T-helper 9 cell (primary cell): Measurements from ENCODE around the gene SLC16A2.

ENCODE experiments used
- DNase-seq: peaks from one replicate; pipeline ENCODE4 v3.0.0-alpha.2; 2020

Gene SLC16A2

GRCh38 chrX:74545880-74546523, 124.7 kb downstream of the SLC16A2 start:
- no peak for DNase-seq

- DNase-seq, result no peak
These were observed 125.7 kb downstream of the SLC16A2 start for GRCh38 chrX:74546984-74547383.

- peak; percentile 87 for DNase-seq
These were observed 129.1 kb downstream of the SLC16A2 start for GRCh38 chrX:74550295-74550802.

GRCh38 chrX:74551934-74552333, 130.6 kb downstream of the SLC16A2 start:
- no peak for DNase-seq

- DNase-seq, result no peak
These were observed 136.1 kb downstream of the SLC16A2 start for GRCh38 chrX:74557378-74557777.

- DNase-seq, result no peak
These were observed 156.8 kb downstream of the SLC16A2 start for GRCh38 chrX:74578137-74578536.

GRCh38 chrX:74579597-74580198, 158.4 kb downstream of the SLC16A2 start:
- DNase-seq, result no peak
